Activated CD4-positive, alpha-beta T cell treated with anti-CD3 and anti-CD28 coated beads, Interleukin-2, amount 50 U/mL, for 1 hour (primary cell): ENCODE results near the gene OPN4.

Source experiments
- DNase-seq: peaks from one replicate; pipeline ENCODE4 v3.0.0-alpha.2; 2020

The OPN4 gene

DNA sequence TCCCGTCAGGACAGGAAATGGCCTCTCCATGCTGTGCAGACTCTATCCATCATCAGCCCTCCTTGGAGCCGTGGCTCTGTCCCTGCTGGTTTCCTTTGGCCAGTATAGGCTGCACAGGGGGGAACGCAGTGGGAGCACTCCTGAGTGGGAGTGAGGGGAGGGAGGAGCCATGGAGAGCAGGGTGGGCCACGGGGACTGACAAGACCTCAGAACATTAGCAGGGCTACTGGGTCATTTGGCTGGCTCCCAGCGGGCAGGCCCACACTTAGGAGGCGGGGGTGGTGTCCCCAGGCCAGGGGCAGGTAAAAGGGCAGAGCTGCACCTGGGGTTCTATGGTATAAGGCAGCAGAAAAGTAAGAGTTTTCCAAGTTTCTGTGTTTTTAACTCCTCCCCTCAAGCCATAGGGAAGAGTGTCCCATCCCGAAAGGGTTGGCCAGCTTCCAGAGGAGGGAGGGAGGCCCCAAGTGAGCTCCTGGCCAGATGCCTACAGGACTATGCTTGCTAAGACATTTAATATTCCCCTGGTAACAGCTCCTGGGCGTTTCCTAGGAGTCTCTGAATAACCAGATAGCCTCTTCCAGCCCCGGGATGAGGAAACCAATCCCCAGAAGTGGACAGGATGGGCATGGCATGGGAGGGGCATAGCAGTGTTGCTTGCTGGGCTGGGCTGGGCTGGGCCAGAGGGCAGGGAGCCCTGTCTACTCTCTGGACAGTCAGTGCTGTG lies 5.5 kb upstream of the OPN4 start:
- DNase-seq, result no peak

DNA sequence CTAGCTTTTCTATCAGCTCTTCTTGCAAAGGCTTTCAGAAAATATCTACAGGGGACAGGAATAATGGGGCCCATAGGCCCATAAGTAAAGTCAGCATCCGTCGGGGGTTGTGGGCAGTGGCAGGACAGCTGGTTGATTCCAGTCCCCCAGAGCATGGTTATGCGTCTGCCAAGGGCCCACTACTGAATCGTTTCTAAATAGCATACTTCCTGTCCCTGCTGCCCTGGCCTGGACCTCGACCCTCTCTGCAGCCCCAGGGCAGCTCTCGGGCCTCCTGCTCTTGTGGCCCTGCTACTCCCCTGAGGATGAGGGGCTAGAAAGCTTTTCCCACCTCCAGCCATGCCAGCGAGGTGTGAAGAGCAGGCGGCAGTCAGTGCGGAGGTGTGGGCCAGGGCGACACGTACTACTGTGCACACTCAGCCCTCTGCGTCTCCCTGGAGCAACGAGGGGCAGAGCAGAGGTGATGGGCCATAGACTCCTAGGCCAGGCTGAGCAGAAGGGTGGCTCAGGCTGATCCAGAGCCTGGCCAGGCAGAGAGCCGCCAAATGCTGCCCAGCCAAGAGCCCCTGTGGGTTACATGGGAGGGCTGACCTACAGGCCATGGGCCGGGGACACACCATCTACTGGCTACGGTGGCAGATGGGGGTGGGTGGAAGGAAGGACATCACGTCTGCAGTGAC lies 4.7 kb upstream of the OPN4 start:
- no peak for DNase-seq

DNA sequence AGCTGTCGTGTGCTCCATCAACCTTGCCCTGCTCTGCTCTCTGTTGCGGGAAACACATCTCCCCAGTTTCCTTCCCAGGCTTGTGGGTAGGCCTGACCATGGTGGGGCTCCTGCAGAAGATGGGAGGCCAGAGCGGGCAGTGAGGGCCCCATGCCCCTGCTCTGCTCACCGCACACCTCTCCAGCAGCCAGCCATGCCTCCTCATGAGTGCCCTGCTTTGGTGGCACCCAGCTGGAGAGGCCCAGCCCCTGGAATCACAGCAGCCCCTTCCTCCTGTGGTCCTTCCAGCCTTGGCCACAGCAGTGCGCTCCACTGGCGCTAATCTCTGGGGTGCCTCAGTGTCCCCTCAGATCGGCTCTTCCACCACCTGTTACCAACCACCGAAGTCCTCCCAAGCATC lies 4.2 kb upstream of the OPN4 start:
- DNase-seq, result no peak

DNA sequence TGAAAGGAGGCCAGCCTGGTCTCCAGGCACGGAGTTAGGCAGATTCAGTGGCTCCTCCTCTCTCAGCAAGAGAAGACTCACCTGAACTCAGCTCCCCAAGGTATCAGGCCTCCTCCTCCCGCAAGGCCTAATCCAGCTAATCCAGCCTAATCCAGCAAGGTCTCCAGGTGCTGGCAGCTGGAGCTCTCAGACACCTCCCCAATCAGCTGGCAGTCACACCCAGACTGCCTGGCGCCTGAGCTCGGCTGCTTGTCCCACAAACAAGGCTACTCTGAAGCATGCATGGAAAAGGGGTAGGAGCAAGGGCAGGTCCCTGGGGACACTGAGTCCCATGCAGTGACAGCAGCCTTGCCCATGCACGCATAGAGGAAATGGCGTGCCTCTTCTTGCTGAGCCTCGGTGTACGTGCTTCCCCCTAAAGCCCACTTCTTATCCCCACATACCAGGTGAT lies 3.3 kb upstream of the OPN4 start:
- no peak for DNase-seq

DNA sequence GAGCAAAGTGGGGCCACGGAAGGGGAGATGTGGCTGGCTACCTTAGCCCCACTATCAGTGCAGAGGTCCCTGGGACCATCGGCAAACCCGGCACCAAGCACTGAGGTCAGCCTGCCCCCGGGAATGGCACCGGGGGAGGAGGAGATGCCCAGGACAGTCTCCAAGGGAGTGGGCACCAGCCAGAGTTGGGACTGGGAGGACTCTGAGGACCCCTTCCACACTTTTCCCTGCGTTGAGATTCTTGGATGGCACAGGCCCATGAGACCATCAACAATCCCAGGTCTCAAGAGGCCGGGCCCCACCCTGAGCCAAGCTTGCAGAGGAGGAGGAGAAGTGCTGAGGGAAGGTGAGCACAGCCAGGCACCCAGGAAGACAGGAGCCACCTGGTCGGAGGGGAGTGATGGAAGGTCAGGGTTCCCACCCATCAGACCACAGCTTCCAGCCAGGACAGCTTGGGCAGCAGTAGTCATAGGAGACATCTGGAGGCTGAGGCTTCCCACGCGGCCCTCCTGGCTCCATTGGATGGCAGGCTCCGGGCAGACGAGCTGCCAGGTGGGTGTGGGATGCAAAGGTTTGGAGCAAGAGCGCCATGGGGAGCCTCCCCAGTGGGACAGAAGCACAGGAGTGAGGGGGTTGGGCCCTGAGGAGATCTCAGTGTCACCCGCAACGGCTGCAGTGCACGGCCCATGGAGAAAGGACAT lies 2.6 kb upstream of the OPN4 start:
- DNase-seq, result no peak

DNA sequence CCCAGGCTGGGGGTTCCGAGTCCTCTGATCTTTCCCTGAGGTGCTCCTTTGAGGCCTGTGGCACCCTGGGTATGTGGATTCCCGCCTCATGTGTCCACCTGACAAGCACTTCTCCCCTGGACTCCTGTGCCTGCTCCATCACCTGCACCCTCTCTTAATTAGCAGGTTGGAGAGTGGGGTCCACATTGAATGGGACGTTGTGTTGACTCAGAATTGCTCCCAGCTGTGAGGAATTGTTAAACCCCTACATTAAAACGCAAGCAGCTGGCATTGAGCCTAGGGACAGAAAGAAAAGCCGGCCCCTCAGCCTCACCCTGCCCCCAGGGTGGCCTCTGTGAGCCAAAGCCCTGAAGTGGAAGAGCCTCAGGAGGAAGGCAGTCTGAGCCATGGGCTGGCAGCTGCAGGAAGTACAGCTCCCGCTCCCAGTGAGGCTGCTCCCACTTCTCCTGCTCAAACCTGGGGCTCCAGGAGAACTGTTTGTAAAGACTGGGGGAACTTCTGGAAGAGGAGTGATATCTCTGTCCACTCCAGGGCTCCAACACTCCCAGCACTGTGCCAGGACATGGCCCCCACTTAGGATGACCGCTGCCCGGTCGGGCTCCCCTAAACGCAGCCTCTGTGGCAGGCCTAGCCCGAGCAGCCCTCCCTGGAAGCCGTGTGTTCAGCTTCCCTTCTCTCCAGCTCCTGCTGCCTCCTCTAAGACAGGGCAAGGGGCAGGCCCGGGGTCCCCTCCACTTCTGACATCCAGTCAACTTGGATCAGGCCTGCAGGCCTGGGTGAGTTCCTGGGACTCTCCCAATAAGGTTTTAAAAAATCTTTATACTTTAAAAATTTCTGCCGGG lies 1.8 kb upstream of the OPN4 start:
- DNase-seq, result no peak

DNA sequence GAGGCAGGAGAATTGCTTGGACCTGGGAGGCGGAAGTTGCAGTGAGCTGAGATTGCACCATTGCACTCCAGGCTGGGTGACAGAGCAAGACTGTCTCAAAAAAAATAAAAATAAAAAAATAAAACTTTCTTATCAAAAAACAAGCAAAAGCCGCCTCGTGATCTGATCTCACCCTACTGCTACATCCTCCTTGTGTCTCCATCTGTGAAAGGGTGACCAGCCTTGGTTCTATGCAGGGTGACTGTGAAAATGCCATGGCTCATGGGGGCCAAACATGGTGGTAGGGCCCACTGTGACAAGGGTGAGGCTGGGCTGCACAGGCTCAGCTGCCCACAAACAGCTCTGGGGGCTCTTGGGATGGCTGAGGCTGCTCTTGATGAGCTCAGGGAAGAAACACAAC lies 968 bp upstream of the OPN4 start:
- no peak for DNase-seq

DNA sequence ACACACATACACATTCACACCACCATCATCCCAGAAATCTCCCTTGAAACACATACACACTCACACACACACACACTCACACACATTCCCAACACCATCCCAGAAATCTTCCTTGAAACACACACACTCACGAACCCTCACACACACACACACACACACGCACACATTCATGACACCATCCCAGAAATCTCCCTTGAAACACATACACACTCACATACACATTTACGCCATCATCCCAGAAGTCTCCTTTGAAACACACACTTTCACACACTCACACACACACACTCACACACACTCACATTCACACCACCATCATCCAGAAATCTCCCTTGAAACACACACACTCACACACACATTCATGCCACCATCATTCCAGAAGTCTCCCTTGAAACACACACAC lies 360 bp upstream of the OPN4 start:
- DNase-seq, result no peak

DNA sequence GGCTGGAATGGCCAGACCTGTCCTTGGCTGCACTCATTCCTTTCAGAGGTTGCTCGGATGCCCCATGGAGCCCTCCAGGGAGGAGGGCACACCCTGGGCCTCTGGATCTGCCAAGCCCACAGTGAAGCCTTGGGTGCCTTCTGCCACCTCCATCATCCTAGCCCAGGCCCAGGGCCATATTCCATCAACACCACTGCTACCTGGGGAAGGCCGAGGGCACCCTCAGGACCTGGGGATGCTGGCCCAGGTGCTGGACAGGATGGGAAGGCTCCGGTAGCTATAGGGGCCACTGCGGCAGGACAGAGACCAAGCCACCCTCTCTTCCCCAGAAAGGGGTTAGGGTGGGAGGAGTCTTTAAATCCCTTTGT lies 810 bp downstream of the OPN4 start:
- DNase-seq, result no peak

DNA sequence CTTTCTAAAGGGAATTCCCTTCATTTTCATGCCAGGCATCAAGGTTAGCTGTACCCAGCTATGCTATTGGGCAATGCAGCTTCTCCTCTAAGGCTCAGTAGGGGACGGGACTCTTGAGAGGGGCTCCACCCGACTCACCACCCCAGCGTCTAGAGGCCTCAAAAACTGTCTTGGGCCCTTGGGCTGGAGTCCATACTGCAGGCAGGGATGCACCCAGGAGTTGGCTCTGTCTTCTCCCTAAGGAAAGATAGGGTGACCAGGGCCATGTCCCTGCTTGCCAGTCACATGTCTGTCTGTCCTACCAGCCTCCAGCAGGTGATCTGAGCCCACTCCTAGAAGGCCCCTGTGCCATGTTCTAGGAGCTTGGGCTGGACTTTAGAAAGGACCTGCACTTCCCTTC lies 1.2 kb downstream of the OPN4 start:
- DNase-seq, result no peak

DNA sequence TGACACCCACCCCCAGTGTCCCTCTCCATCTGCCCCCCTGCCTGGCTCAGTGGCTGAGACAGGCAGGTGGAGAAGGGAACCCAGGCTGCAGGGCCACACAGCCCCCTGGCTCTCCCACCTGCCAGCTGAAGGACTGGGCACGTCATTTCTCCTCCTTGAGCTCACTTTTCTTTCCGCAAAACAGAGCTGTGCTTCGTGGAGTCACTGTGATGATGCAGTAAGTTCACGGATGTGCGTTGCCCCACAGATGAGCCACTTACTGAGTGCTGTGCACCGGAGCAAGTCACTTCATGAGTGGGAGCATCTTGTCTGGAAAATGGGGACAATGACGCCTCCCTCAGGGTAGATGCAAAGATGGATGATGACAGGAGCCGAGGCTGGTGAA lies 2.7 kb downstream of the OPN4 start:
- DNase-seq, result no peak

DNA sequence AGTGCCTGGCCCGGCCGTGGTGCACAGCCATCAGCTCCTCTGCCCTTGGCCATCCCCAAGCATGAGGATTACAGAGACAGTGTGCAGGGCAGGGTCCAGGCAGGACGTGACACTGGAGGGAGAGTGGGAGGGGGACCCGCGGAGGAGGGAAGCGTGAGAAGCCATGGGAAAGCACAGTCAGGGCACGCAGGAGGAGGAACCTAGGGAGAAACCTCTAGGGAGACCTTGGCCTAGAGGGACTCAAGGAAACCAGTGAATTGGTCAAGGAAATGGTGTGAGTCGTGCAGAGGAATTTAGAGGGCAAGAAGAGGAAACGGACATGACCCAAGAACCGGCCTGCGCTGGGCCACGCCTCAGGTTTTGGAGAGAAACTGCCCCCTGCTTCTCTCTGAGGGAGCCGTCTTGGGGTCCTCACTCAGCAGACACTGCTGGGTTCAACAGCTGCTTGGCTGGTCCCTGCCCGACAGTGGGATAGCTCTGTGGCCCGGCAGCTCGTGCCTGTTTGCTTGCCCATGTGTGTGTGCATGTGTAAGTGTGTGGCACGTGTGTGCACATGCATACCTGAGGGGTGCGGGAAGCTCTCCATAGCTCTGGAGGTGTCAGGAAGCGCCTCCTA lies 3.2 kb downstream of the OPN4 start:
- no peak for DNase-seq

DNA sequence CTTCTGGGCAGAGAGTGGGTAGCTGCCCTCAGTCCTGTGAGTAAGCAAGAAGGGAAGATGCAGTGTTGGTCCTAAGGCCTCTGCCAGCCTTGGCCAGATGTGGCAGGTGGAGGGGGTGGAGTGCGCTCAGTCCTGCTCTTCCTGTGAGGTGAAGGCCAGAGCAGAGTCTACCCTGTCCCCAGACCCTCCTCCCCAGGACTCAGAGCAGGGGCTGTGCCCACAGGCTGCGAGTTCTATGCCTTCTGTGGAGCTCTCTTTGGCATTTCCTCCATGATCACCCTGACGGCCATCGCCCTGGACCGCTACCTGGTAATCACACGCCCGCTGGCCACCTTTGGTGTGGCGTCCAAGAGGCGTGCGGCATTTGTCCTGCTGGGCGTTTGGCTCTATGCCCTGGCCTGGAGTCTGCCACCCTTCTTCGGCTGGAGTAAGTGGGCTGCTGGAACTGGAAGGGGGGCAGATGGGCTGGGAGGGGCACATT lies 4.0 kb downstream of the OPN4 start:
- no peak for DNase-seq

DNA sequence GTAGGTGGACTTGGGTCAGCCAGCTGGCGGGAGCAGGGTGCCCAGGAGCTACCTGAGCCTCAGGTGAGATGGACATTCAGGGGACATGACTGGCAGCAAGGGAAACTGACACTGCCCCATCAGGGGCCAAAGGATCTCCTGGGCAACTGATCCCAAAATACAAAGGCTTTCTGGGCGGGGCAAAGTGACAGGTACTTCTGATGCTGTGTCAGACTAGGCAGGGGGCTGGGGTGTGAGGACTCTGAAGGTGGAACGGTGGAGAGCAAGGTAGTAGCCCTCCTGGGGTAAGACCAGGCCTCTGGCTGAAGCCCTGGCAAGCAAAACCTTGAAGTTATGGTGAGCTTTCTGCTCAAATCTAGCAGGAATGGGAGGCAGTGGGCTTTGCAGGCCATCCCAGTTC lies 4.4 kb downstream of the OPN4 start:
- no peak for DNase-seq

DNA sequence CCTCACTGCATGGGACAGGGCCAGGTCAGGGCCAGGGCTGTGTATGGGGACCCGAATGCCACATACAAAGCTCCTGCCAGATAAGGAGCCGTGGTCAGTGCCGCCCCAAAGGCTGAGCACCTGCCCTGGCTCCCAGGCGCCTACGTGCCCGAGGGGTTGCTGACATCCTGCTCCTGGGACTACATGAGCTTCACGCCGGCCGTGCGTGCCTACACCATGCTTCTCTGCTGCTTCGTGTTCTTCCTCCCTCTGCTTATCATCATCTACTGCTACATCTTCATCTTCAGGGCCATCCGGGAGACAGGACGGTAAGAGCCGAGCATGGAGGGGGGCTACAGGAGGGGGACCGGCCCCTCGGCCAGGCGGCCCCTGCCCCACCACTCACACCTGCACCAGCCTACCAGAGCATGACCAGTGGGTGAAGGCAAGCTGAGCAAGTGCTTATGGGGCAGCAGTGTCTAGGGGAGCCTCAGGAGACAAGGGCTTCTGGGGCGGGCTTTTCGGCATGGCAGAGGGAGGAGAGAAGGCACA lies 4.9 kb downstream of the OPN4 start:
- no peak for DNase-seq

DNA sequence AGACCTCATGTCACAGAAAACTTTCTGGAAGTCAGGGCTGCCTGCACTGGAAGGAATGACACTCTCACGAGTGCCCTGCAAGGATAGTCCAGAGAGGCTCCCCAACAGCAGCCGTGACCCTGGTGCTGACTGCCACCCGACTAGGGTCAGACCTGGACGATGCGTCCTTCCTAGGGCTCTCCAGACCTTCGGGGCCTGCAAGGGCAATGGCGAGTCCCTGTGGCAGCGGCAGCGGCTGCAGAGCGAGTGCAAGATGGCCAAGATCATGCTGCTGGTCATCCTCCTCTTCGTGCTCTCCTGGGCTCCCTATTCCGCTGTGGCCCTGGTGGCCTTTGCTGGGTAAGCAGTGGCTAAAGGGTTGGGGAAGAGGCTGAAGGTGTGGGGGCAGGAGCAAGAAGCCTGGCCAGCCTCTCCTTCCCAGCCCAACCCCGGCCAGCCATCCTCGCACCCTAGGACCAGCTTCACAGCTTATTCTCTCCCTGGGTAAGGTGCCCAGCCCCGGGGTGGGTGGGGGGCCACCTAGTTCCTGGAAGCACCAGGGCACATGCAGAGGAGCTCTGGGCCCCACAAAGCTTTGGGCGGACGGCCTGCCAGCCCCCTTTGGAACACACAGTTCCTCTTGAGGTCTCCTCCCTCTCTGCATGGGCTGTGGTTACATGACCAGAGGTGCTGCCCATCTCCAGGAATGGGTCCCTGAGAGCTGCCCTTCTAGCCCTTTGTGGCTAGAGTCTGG lies 5.5 kb downstream of the OPN4 start:
- DNase-seq, result no peak

DNA sequence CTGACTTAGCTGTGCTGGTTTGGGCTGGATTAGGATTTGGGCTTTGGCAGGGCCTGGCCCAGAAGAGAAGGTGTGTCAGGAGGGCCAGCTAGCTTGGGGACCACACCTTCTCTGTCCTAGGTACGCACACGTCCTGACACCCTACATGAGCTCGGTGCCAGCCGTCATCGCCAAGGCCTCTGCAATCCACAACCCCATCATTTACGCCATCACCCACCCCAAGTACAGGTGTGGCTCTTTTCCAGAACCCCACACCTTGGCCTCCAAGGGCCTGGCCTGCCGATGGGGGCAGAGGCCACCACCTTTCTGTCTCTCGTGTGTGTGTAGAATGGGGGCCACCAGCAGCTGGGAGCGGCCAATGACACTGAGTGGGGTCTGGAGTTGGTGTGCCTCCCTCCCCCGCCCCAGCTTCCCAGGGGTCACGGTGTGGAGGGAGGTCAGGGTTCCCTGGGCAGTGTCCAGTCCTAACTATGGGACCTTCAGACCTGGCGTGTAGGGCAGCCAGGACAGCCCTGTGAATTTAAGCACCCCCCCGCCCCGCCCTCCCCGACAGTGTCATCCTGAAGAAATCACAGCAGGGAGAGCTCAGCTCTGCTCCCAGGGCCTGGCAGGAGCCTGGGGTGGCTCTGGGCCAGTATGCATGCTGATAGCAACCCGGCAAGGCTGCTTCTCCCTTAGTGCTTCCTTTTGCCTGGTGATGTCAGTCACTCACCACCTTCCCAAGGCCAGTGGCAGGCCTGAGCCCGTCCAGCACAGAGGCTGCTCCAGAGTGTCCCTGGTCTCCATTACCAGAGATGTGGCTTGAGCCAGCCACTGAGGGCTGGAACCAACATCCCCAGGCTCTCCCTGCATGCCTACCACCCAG lies 7.0 kb downstream of the OPN4 start:
- DNase-seq, result no peak

DNA sequence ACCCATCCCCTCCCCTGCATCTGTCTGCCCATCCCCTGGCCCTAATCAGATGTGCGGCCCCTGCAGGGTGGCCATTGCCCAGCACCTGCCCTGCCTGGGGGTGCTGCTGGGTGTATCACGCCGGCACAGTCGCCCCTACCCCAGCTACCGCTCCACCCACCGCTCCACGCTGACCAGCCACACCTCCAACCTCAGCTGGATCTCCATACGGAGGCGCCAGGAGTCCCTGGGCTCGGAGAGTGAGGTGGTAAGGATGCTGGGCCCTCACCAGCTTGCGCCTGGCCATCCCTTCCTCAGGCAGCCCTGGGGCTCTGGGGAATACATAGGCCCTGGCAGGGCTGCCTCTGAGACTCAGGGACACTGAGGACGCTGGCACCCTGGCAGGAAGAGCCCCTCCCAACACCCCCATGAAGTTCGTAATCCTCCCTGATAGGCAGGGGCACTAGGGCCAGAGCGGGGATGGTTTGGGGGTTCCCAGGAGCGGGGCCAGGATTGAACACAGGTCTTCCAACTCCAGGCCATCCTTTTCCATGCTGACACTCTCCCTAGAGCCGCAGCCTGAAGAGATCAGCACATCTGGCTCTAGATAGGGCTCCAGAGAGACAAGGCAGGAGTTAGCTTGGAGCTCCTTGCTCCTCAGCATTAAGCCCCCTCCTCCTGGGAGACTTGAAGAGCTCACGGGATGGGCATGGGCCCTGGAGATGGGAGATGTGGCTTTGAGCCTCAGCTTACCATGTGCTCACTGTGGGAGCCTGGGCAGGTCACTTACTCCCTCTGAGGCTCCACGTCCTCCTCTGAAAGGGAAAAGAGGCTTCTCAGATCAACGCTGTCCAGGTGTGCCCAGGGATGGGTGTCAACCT lies 8.1 kb downstream of the OPN4 start:
- no peak for DNase-seq

DNA sequence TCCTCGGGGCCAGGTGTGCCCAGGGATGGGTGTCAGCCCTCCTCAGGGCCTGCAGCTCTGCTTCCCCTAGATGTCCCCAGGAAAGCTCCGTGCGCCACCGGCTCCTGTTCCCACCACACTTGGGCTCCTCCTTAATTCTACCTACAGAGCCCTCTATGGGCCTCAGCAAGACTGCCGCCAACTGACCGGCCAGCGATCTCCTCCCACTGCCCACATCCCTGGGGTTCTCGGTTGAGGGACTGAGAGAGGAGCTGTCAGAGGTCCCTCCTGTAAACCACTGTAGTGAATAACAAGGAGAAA lies 8.6 kb downstream of the OPN4 start:
- DNase-seq, result no peak
